ENCODE data around the gene SH3RF3. TPM values are rescaled to one million over a fixed set of nuclear protein-coding genes. Genes with fewer than 3 reads are reported as not detected.

Gene SH3RF3
- total RNA-seq, 4 donors from 2014 or later, result 2.2 to 6.1 (median 4.2) TPM

GRCh38 chr2:109507828-109508227 lies 378.8 kb downstream of the SH3RF3 start:
- H3K4me3 ChIP-seq, result no peak overlapping the region
- H3K9me3 ChIP-seq, result no peaks in the 10 kb centered on the region
- no peak for DNase-seq (ENCODE audit: low spot score in 2 of 2)
- peaks cover 6% of the 10 kb centered on the region for H3K4me1 ChIP-seq
- TF ChIP-seq POLR2AphosphoS5 (IDR thresholded peaks at IDR 0.05) (no peak), EP300 (IDR thresholded peaks at IDR 0.05) (no peak), POLR2A (IDR thresholded peaks at IDR 0.05) (no peak), CTCF (IDR thresholded peaks at IDR 0.05) (no peak)
- no peaks in the 10 kb centered on the region for H3K27me3 ChIP-seq
- WGBS, result 64% methylated on average over 3 of the region's 6 CpGs
- no peaks in the 10 kb centered on the region for H3K36me3 ChIP-seq
- no peak overlapping the region for H3K27ac ChIP-seq

GRCh38 chr2:109508556-109508955 lies 379.6 kb downstream of the SH3RF3 start:
- no peak for DNase-seq (ENCODE audit: low spot score in 2 of 2)
- no peak overlapping the region for H3K27ac ChIP-seq
- H3K9me3 ChIP-seq, result no peaks in the 10 kb centered on the region
- H3K4me1 ChIP-seq, result peaks cover 9% of the 10 kb centered on the region
- no peaks in the 10 kb centered on the region for H3K27me3 ChIP-seq
- H3K36me3 ChIP-seq, result no peaks in the 10 kb centered on the region
- TF ChIP-seq EP300 (IDR thresholded peaks at IDR 0.05) (no peak), POLR2A (IDR thresholded peaks at IDR 0.05) (no peak), CTCF (IDR thresholded peaks at IDR 0.05) (no peak), POLR2AphosphoS5 (IDR thresholded peaks at IDR 0.05) (no peak)
- no peak overlapping the region for H3K4me3 ChIP-seq
- WGBS, result 53% methylated on average over 8 of the region's 8 CpGs

GRCh38 chr2:109510136-109511028 lies 381.4 kb downstream of the SH3RF3 start:
- H3K4me1 ChIP-seq, result peaks cover 22% of the 10 kb centered on the region
- no peaks in the 10 kb centered on the region for H3K9me3 ChIP-seq
- no peak overlapping the region for H3K27ac ChIP-seq
- no peak overlapping the region for H3K4me3 ChIP-seq
- no peaks in the 10 kb centered on the region for H3K36me3 ChIP-seq
- 56% methylated on average over 14 of the region's 19 CpGs for WGBS
- no peak for TF ChIP-seq EP300 (IDR thresholded peaks at IDR 0.05)
- no peak for TF ChIP-seq POLR2AphosphoS5 (IDR thresholded peaks at IDR 0.05)
- peak; percentile 89 to 91 for TF ChIP-seq CTCF (IDR thresholded peaks at IDR 0.05)
- TF ChIP-seq POLR2A (IDR thresholded peaks at IDR 0.05), result no peak
- DNase-seq (ENCODE audit: low spot score in 2 of 2), result peak in 1 of 2 donors; percentile 87
- H3K27me3 ChIP-seq, result no peaks in the 10 kb centered on the region

DNA sequence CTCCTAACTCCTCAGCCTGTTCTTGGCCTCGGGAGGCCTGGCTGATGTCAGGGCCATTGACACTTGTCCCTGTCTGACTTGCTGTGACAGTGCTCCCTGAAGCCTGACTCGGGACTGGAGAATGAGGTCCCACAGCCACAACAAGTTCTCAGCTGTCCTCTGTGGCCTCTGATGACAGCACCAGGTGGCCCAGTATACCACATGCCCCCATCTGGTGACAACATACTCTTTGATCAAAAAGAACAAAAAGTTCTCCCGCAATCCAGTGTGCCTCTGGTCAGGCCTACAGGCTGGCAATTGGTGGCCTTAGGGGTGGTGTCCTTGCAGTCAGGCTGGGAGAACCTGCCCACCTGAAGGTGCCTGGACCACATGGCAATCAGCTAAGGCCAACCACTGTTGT lies 382.2 kb downstream of the SH3RF3 start:
- Histone ChIP-seq H3K27me3 (no peaks in the 10 kb centered on the region), H3K9me3 (no peaks in the 10 kb centered on the region), H3K4me3 (no peak overlapping the region), H3K36me3 (no peaks in the 10 kb centered on the region), H3K27ac (no peak overlapping the region), H3K4me1 (peaks cover 22% of the 10 kb centered on the region)
- TF ChIP-seq CTCF (IDR thresholded peaks at IDR 0.05), result no peak
- TF ChIP-seq POLR2AphosphoS5 (IDR thresholded peaks at IDR 0.05), result no peak
- TF ChIP-seq EP300 (IDR thresholded peaks at IDR 0.05), result no peak
- TF ChIP-seq POLR2A (IDR thresholded peaks at IDR 0.05), result no peak
- no peak for DNase-seq (ENCODE audit: low spot score in 2 of 2)
- 80% methylated on average over 2 of the region's 3 CpGs for WGBS

GRCh38 chr2:109512076-109512475 lies 383.1 kb downstream of the SH3RF3 start:
- H3K27ac ChIP-seq, result no peak overlapping the region
- DNase-seq (ENCODE audit: low spot score in 2 of 2), result no peak
- no peak overlapping the region for H3K4me3 ChIP-seq
- peaks cover 22% of the 10 kb centered on the region for H3K4me1 ChIP-seq
- H3K27me3 ChIP-seq, result no peaks in the 10 kb centered on the region
- no peaks in the 10 kb centered on the region for H3K9me3 ChIP-seq
- H3K36me3 ChIP-seq, result no peaks in the 10 kb centered on the region
- 89% methylated on average over 5 of the region's 5 CpGs for WGBS
- TF ChIP-seq POLR2A (IDR thresholded peaks at IDR 0.05), result no peak
- no peak for TF ChIP-seq POLR2AphosphoS5 (IDR thresholded peaks at IDR 0.05)
- TF ChIP-seq EP300 (IDR thresholded peaks at IDR 0.05), result no peak
- TF ChIP-seq CTCF (IDR thresholded peaks at IDR 0.05), result no peak
